ENCODE data around the gene PEAR1. TPM values are rescaled to one million over a fixed set of nuclear protein-coding genes. Genes with fewer than 3 reads are reported as not detected.

The PEAR1 gene
- total RNA-seq, 4 donors from 2014 or later = 4.9 to 17.3 (median 7.0) TPM

DNA sequence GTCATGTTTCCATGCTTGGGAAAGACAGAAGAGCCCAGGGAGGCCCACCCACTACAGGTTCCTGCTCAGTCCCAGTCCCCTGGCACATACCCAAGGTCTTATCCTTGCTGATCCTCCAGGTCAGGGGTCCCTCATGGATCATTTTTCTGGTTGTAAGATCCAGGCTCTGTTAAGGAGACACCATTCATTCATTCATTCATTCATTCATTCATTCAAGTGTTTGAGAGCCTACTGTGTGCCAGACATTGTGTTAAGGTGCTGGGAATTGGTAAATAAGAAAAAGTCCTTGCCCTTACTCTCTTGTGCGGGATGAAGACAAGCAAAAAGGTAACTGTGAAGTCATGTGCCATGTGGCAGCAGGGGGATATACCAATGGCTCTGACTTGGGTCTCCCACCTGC is 50.8 kb downstream of the PEAR1 start:
- no peak overlapping the region for H3K27ac ChIP-seq
- H3K9me3 ChIP-seq = no peaks in the 10 kb centered on the region
- no peak overlapping the region for H3K4me3 ChIP-seq
- peaks cover 0 to 100% (median 0%) of the 10 kb centered on the region in 3 donors for H3K36me3 ChIP-seq
- no peaks in the 10 kb centered on the region for H3K4me1 ChIP-seq
- no peak for DNase-seq
- H3K27me3 ChIP-seq = no peaks in the 10 kb centered on the region
- TF ChIP-seq, protein P1, sequence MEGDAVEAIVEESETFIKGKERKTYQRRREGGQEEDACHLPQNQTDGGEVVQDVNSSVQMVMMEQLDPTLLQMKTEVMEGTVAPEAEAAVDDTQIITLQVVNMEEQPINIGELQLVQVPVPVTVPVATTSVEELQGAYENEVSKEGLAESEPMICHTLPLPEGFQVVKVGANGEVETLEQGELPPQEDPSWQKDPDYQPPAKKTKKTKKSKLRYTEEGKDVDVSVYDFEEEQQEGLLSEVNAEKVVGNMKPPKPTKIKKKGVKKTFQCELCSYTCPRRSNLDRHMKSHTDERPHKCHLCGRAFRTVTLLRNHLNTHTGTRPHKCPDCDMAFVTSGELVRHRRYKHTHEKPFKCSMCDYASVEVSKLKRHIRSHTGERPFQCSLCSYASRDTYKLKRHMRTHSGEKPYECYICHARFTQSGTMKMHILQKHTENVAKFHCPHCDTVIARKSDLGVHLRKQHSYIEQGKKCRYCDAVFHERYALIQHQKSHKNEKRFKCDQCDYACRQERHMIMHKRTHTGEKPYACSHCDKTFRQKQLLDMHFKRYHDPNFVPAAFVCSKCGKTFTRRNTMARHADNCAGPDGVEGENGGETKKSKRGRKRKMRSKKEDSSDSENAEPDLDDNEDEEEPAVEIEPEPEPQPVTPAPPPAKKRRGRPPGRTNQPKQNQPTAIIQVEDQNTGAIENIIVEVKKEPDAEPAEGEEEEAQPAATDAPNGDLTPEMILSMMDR (IDR thresholded peaks at IDR 0.05) = no peak
- TF ChIP-seq POLR2A (IDR thresholded peaks at IDR 0.05) = no peak

DNA sequence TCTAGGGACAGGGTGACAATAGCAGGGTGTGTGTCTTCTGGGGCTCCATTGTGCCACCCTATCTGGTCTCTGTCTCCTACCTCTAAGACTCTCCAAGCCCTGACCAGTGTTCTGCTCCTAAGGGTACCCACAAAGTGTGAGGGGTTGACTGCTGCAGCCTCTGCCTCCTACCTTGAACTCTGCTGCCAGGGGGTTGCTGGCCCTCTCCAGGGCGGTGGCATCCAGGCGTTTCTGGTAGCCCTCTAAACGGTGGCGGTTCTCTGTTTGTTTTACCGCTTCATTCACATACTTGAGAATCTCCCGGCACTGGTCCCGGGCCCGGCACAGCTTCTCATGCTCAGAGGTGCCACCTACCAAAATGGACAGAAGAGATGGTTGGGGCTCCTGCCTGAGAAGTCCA is 51.3 kb downstream of the PEAR1 start:
- TF ChIP-seq, protein P1 (IDR thresholded peaks at IDR 0.05) = no peak
- no peak for TF ChIP-seq POLR2A (IDR thresholded peaks at IDR 0.05)
- peak in 1 of 3 donors; percentile 34 for DNase-seq
- Histone ChIP-seq H3K4me3 (no peak overlapping the region), H3K9me3 (no peaks in the 10 kb centered on the region), H3K27me3 (no peaks in the 10 kb centered on the region), H3K4me1 (no peaks in the 10 kb centered on the region), H3K36me3 (peaks cover 0 to 99% (median 0%) of the 10 kb centered on the region in 3 donors), H3K27ac (no peak overlapping the region)

DNA sequence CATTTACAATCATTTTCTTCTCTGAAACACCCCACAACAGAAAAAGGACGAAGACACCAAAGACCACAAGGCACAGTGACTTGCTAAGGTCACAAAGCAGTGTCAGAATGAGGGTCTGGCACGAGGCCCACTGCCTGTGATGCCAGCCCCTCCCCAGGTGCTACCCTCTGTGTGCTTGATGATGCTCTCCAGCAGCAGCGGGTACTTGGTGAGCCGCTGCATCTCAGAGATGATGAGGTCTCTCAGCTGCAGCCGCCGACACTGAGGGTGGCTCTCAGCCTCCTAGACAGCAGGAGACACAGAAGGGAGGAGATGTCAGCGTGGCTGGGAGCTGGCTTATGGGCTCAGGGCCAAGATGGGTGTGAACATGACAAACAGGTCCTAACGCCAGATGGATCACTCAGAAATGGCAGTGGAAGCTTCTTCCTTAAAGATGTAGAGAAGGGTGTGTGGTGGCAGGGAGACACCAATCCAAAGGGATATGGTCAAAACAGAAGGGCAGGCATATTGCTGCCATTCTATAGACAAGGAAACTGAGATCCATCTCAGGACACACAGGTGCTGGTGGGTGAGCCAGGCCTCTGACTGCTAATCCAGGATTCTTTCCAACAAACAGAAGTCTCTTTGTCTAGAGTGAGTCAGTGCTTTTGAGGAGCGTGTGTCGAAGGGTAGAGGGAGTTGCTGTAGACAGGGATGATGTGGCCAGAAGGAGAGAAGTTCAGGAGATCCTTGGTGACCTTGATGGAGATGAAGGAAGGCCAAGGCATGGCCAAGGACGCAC is 52.6 kb downstream of the PEAR1 start:
- Histone ChIP-seq H3K27me3 (no peaks in the 10 kb centered on the region), H3K4me1 (no peaks in the 10 kb centered on the region), H3K36me3 (peaks cover 0 to 99% (median 0%) of the 10 kb centered on the region in 3 donors), H3K27ac (no peak overlapping the region), H3K4me3 (no peak overlapping the region), H3K9me3 (no peaks in the 10 kb centered on the region)
- TF ChIP-seq POLR2A (IDR thresholded peaks at IDR 0.05) = no peak
- TF ChIP-seq, protein P1 (IDR thresholded peaks at IDR 0.05) = no peak
- peak in 1 of 3 donors; percentile 47 for DNase-seq

DNA sequence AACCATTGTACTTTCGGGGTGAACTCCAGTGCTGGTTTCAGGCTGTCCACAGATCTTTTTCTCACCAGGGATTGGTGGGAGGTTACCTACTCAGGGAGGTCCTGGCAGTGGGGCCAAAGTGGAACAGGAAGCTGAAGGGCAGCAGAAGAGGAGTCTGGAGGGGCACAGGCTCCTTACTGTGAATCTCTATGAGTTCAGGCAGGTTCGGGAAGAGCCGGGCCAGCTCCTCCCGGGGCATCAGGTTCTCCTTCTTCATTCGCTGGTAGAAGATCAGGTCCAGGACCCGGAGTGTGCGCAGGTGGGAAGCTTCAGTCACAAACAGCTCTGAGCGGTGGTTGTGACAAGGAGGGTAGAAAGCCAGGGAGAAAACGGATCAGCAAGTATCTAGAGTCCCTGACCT is 53.6 kb downstream of the PEAR1 start:
- H3K4me1 ChIP-seq = no peaks in the 10 kb centered on the region
- TF ChIP-seq, protein P1 (IDR thresholded peaks at IDR 0.05) = no peak
- TF ChIP-seq POLR2A (IDR thresholded peaks at IDR 0.05) = no peak
- peaks cover 0 to 99% (median 0%) of the 10 kb centered on the region in 3 donors for H3K36me3 ChIP-seq
- no peak overlapping the region for H3K4me3 ChIP-seq
- peak in 1 of 3 donors; percentile 42 for DNase-seq
- H3K9me3 ChIP-seq = no peaks in the 10 kb centered on the region
- no peaks in the 10 kb centered on the region for H3K27me3 ChIP-seq
- H3K27ac ChIP-seq = no peak overlapping the region

DNA sequence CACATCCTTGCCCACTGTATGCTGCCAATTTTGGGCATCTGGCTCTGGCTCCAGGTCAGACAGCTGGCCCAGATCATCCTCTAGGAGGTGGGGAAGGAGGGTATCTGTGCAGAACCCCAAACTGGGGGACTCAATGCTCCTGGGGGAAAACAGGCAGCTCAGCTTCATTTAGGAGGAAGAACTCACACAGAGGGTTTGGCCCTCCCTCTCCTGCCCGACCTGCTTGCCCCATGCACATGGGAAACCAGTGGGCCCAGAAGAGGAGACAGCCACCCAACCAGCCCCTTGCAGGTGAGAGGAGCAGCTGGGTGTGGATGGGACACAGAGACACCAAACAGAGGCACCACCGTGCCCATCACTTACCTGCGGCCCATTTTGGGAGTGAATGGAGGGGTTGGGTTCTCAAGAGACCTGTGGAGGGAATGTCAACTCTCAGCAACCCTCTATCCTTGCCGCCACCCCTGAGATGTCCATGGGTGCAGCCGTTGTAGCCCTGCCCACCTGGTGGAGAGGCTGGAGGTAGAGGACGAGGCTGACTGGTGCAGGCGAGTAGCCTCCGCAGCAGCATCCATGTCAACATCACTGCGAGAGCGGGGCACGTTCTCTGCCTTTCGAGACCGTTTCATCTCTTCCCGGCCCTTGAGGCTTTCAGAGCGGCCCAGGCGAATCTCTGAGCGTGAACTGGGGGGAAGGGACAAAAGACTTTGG is 54.5 kb downstream of the PEAR1 start:
- Histone ChIP-seq H3K27ac (no peak overlapping the region), H3K9me3 (no peaks in the 10 kb centered on the region), H3K27me3 (no peaks in the 10 kb centered on the region), H3K4me1 (no peaks in the 10 kb centered on the region), H3K4me3 (no peak overlapping the region), H3K36me3 (peaks cover 0 to 99% (median 0%) of the 10 kb centered on the region in 3 donors)
- DNase-seq = peak in 1 of 3 donors; percentile 25
- TF ChIP-seq, protein P1 (IDR thresholded peaks at IDR 0.05) = no peak

Data from Peyer's patch (tissue), 4 donors.